ENCODE results near the gene ERFE.
"Not testable (repeated sequence)": the region's sequence is repeated elsewhere in the genome, so short reads cannot be mapped to it uniquely, and the experiment has no call there.

Gene ERFE

DNA sequence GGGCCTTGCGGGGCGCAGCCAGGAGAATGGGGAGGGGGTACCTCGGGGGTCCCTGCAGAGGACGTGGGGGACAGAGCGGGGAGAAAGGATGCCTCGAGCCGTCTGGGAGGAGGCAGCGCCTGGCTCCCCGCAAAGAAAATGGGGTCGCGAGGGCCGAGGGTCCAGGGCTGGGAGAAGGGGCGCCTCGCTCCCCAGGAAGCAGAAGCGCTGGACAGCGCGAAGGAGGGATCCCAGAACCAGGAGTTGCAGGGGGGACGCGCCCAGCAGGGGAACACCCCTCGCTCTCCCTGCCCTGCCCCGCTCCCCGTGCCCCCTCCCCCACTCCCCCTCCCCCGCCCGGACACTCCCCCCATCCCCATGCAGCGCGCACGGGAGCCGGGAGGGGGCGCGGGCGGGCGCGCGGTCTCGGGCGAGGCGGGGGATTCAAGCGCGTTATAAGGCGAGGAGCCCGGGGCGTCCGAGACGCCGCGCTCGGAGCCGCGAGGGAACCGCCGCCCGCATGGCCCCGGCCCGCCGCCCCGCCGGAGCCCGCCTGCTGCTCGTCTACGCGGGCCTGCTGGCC, at the start of gene ERFE:
TSS of gene ERFE (plus strand) at position 462 of the 562 bp plus-strand sequence. CDS start at position 500, 38 bp downstream.
- DNase-seq = no peak

DNA sequence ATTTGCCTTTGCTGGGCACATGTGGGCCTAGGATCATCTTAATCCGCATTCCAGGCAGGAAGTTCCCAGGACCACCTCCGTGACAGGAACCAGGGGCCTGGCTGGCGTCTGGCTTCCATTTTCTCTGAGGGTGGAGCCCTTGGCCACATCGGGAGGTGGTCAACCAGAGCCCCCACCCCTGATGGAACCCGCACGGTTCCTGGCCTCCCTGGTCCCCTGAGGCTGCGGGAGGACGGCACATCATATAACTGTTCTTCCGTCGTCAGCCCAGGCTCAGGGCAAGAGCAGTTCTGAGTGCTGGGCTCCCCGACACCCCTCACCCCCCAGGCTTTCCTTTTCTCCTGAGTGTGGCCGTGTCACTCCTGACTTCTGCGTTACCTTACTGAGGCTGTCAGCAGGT, 45.2 kb upstream of the ERFE start:
- DNase-seq = no peak

GRCh38 chr2:238114331-238114841, 44.4 kb upstream of the ERFE start:
- no peak for DNase-seq

GRCh38 chr2:238114851-238115660, 43.7 kb upstream of the ERFE start:
- DNase-seq = no peak

DNA sequence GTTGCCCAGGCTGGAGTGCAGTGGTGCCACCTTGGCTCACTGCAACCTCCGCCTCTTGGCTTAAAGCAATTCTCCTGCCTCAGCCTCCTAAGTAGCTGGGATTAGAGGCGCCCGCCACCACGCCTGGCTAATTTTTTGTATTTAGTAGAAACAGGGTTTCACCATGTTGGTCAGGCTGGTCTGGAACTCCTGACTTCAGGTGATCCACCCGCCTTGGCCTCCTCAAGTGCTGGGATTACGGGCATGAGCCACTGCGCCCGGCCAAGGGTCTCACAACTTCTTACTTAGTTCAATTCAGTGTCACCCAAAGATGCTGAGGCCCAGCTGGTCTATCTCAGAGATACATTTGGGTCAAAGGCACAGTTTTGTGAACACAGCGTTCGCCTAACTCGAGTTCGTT, 43.1 kb upstream of the ERFE start:
- not testable (repeated sequence) for DNase-seq

DNA sequence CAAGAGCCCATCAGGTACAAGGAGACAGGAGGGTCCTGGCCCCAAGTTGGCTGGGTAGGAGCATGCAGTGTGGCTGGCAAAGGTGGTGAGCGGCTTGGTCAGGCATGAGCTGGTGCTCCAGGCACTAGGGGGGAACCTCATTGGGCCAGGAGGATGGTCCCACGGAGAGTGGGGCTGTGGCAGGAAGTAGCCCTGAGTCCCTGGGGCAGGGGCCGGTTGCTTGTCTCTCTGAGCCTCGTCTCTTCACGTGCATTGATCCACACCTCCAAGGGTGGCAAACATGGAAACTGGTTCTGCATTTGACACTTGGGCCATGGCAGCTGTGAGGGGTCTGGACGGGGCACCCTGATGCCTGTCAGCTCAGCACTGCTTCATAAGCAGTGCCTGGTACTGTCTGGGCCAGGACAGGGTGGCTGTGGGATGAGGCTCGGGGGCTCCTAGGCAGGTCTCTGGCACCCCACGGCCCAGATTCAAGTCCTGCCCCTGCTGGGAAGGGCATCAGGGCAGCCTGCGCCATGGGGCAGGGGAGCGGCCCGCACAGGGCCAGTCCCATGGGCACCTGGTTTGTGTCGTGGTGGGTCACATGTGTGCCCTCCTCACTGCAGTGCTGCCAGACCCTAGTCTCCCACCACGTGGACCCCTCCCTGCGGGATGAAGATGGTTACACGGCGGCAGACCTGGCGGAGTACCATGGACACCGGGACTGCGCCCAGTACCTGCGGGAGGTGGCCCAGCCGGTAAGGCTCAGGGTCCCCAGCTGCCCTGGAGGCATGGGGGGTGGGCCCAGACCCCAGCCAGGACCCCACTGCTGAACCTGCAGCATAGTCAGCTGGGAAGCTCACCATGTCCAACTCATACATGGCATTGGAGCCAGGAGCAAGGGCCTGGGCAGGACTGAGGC, 42.2 kb upstream of the ERFE start:
- no peak for DNase-seq

GRCh38 chr2:238117199-238118154, 41.3 kb upstream of the ERFE start:
- DNase-seq = no peak

- DNase-seq = no peak
These were observed 38.9 kb upstream of the ERFE start for GRCh38 chr2:238119756-238120462.

DNA sequence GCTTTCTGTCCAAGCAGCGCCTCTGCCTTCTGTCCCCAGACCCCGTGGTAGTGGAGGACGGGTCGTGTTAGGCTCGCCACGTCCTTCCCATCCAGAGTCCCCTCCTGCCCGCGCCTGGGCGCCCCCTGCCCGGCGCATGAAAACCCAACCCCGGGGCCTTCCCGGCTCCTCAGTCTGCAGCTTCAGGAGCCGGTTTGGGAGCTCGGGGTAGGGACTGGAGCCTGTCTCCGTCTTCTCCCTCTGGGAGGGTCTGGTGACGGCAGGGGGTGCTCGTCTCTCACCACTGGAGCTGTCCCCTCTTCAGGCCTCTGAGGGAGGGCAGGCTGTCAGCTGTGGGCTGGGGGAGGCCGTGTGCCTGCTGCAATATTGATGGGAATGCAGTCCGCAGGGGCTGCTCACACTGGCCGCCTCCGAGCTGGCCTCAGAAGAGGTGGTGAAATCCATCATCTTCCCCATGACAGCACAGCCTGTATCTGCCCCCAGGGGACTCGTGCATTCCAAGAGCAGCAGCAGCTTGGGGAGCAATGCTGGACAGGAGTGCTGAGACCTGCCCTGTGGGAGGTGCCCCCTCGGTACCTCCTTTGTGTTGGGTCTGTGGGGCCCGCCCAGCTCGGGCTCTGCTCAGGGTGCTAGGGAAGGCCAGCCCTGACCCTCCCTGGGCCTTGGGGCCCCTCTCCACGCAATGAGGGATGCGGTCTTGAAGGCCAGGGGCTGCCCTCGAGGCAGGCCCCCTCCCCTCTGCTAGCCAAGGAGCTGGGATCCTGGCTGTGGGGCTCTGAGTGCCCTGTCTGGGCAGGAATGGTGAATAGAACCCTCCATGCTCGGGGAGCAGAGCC, 38.1 kb upstream of the ERFE start:
- DNase-seq = no peak

GRCh38 chr2:238121511-238122286, 37.1 kb upstream of the ERFE start:
- no peak for DNase-seq

DNA sequence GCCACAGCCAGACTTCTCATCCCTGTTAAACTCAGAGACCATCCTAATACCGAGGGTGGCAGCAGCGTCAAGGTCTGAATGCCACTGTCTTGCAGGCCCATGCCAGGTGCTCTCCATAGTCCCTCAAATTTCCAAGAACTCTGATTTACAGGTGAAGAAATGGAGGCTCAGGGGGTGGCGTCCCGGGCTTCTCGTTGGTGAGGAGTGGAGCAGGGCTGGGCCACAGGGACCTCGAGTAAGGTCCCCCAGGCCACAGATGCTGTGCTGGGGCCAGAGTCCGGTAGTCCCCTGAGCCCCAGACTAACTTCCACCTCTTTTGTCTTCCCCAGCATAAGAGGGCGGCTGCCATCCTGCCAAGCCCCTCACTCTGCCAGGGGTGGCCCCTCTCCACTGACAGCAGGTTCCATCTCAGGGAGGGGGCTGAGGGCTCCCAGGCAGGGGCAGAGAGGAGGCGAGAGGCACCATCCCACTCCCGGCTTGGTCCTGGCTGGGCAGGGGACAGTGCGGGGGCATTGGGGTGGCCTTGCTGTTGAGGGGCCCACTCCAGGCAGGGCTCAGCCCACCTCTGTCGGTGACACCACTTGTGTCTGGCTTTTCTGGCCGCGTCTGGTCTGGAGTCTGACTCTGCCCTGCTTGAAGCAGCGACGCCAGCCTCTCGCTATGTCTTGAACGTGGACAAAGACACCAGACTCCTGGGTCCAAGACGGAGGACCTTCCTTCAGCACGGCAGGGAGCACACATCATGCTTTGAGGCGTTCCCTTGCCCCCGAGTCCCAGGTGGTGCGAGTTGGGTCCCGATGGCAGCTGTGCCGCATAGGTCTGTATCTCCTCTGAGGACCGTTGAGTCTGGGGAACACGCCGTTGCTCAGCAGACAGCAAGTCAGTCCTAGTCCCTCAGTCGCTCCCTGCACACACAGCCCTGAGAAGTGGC, 36.2 kb upstream of the ERFE start:
- DNase-seq = no peak

DNA sequence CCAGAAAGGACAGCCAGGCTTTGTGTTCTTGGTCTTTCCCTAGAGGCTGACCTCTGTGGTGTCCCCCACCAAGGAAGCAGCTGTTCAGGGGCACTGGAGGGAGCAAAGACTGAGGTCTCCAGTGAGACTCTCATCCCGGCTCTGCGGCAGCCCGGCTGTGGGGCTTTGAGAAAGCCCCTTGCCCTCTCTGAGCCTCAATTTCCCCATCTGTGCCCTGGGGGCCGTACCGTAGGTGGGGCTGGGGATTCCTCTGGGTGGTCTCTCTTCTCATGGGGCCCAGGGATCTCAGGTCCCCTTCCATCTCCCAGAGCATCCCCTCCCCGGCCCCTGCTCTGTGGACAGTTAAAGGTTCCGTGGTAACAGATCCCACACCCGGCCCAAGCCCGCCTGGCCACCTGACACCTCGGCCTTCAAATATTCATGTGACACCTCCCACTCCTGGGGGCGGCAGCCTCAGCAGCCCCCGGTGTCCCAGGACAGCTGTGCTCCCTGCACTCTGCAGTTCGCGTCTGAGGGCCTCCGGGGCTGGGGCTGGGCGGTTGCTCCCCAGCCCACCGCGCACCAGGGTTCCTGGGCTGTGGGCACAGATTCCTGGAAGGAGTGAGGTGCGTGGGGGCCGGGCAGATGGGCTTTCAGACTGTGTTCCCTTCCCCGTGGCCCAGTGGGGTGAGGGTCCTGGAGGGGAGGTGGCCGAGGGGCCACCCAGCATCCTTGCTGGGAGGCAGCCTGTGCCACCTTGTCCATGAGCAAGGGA, 35.4 kb upstream of the ERFE start:
- DNase-seq = no peak

DNA sequence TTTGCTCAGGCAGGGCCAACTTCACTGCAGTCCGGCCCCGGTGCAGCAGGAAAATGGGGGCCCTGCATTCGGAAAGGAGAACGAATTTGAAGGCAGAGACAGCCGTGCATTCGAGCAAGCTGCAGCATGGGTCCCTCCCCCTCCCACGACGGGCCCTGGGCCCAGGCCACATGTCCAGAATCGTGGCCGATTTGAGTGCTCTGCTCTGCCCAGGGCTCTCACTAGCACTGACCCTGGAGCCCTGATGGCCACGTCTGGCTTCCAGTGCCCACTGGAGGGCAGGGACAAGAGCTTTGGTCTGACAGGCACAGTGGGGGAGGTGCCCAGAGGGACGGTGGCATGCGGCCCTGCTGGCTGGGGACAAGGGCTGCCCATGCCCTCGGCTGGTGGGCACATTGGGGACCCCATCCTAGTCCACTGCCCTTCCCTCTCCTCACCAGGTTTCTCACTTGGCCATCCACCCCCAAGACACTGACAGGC, 34.7 kb upstream of the ERFE start:
- DNase-seq = no peak

DNA sequence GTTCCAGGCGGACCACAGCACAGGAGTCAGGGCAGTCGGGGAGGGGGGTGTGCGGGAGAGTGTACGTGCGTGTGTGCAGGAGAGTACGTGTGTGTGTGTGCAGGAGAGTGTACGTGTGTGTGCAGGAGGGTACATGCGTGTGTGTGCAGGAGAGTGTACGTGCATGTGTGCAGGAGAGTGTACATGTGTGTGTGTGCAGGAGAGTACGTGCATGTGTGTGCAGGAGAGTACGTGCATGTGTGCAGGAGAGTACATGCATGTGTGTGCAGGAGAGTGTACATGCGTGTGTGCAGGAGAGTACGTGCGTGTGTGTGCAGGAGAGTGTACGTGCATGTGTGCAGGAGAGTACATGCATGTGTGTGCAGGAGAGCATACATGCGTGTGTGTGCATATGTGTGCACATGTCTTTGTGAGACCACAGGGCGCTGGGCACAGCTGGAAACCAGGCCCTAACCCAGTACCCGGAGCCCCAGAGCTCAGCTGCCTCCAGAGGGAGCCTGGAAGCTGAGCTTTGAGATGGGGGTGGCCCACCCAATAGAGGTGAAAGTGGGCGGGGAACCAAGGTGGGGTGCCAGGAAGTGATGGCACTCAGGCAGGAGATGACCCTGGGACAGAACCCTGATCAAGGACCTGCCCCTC, 34.2 kb upstream of the ERFE start:
- no peak for DNase-seq

- no peak for DNase-seq
These were observed 33.5 kb upstream of the ERFE start for GRCh38 chr2:238125127-238125885.

- no peak for DNase-seq
These were observed 32.4 kb upstream of the ERFE start for GRCh38 chr2:238126338-238126737.
